Activated CD4-positive, alpha-beta T cell treated with anti-CD3 and anti-CD28 coated beads, Interleukin-2, amount 50 U/mL, for 4 hours (primary cell): ENCODE measurements around the gene DIAPH3.

Experiments
- DNase-seq, 2 experiments: peaks; one replicate each; pipeline ENCODE4 v3.0.0-alpha.2; 2020

DIAPH3 gene

DNA sequence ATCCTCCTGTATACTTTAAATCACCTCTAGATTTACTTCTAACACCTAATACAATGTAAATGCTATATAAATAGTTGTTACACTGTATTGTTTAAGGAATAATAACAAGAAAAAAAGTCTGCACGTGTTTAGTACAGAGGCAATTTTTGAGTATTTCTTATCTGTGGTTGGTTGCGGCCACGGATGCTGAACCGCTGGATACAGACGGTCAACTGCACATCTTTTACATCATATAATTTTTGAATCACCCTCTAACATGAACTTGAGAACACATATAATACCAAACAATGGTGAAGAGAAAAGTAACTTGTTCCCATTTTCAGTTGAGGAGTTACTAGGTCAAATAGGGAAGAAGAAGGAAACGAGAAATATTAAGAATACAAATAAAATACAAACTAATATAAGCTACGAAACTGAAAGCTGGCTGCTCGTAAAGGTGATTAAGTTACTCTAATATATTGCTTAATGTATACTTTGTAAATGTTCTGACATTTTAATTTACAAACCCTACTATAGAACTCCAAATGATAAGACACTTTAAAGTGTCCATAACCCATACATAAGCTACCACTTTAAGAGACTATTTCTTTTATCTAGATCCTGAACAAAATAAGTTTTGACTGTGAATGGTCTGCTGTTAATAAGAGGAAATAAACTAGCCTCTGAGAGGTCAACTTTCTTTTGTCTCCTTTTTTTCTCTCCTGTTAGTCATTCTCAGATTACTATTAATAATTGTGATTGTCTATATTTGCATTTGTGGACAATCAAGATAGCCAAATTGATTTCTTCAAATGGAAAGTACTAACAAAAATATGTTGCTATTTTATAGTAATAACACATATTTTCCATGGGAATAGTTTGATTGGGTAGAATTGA lies 457.4 kb downstream of the DIAPH3 start:
- DNase-seq, result no peak

DNA sequence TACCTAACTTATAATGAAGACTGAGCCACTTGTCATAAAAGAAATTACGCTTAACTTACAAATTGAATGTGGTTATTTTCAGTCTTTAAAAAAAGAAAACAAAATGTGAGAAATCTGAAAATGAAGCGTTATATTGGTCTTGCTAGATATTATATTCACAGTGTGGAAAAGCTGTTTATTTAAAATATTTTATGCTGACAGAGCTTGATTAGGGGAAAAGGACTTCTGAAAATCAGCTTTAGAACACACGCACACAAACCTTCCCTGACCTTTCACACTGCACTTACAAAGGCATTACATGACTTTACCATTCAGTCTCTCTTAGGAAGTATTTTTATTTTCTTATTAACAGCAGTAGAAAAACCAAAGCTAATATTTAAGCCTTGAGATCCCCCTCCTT lies 461.5 kb downstream of the DIAPH3 start:
- DNase-seq, result no peak

DNA sequence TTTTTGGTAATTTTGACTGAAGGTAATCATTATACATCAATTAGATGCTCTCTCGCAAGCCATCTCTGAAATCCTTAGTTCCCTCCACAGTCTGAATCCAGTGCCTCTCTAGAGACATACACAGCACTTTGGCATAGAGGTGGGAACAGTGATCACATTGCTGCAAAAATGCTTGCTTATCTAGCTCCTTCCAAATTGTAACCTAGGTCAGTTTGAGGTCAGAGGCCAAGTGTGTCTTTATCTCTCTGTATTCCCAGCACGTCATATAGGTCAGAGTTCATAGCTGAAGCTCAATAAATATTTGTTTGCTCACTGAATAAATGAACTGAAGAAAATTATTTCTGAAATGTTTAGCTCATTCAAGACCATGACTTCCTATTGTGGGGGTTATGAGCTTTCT lies 462.5 kb downstream of the DIAPH3 start:
- DNase-seq, result no peak

DNA sequence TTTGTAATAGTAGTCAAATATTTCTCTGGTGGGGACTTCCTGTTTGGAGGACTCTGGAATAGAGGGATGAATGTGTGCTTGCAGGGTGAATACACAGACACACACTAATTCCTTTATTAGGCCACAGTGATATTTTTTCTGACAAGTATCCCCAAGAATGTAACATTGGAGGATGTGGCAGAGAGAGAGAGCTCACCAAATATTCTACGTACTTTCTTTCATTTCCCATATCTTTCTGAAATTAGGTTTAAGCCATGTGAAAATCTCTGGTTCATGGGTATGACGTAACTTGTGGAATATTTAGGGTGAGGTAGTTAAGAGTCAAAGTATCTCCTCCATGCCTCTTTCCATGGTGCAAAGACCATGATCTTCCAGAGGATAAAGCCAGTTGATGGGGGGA lies 463.4 kb downstream of the DIAPH3 start:
- no peak for DNase-seq

DNA sequence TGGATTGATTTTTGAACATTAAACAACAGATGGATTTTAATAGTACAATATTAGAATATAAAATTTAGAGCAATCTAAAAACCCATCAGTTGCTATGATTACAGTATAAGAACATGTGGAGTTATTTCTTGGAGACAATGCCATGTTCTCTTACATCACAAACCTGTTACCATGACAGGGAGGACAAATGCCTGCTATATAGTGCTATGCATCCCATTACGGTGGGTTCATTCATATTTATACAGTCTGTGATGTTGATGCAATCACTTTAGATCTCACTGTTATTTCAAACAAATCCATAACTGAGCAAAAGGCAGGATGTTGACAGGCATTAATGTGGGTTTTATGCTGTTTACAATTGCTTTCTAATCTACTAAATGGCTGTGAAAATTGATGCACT lies 467.5 kb downstream of the DIAPH3 start:
- DNase-seq, result no peak

DNA sequence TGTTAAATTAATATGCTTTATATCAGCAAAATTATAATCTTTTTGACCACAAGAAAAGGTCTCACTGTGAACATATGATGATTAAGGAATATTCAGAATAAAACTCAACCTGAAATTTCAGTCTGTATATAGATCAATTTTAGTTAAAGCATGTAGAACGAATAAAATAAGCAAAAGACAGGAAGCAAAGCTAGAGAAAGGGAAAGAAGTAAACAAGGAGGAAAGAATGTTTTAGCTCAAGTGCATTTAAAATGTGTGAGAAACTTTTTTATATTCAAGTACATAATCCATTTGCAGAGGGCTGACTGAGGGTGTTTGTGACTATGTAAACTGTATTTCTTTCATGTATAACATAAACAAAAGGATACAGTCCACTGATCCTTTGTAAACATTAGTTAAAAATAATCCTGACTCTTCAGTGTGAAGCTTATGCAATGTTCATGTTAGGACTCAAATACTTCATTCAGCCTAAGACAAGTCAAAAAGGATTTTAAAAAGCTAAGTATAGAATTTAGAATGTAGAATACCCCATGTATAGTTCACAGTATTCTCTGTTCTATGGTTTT lies 472.1 kb downstream of the DIAPH3 start:
- no peak for DNase-seq

DNA sequence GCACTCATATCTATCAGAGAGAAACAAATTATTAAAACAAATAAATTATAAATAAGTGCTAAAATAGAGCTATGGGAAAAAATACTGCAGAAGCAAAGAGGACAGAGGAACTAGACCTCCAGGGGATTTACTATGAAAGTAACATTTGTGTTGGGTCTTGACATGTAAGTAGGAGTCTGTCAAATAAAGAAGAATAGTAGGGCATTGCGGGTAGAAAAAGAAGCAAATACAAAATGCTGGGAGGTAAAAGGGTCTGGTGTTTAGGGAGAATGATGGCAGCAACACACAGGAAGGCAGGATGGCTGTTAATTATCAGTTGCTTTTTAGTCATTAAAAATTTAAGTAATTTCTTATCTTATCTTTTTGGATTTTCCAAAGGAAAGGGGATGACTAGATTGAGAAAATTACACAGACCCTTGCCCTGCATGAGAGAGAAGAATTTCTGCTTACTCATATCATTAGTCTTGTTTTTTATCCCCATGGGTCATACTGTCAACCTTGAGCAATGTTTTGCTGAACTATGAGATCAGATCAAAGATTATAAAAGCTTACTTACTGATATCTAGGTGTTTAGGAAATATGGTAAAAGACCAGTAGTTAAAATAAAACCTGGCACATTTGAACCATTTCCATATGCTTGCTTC lies 472.7 kb downstream of the DIAPH3 start:
- DNase-seq, result no peak

DNA sequence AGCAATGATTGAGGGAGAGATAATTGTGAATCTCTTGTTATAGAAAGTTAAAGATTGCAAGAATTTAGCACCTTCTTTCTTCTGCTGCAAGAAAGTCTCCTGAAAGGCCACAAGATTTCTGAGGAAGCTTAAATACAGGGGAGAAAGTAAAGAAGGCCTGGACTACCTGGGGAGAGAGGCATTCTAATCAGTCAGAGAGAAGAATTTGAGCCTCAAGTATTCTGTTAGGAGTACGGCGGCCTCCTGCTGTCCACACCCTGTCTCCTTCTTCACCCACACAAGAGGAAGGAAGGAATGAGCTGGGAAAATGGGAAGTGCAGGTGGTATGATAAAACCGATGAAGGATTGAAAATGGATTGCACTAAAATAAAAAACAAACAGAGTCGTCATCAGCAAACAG lies 474.7 kb downstream of the DIAPH3 start:
- no peak for DNase-seq

DNA sequence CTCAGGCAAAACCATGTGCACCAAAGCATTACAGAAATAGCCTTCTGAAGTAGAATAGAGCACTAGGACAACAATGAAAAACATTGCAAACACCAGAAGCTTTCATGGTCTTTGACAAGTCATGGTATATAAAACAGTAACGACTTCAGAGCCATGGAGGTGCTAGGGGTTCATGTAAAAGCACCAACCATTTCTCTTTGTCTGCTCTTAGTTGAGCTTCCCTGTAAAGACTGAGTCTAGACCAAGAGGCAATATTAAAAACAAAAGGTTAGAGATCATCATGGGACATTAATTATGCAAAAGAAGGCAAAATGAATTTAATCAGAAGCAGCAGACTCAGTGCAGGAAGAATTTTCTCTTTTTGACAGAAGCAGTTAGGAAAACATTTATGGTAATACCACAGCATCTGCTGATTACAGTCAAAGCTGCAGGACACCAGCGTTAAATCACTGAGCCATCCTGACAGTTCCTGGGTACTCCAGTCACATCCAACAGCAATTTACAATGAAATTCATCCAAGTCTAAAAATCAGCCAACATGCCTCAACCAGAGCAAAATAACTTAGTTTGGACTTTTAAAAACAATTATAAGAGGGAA lies 476.8 kb downstream of the DIAPH3 start:
- no peak for DNase-seq

DNA sequence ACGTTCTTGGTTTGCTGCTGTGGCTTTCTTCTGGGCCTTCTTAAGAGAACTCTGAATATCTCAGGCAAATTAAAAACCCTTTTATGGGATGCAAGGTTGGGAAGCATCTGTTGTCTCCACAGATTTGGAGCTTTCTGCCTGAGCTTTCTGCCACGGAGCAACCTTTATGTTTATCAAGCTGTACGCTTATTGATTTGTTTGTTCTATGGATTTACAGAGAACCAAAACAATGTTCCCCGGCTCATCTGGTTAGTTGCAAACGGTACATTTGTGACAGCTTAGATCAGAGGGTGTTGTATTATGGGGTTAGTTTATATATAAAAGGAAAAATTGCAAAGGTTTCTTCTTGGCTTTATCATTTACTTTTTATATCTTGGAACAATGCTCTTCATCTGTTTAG lies 479.6 kb downstream of the DIAPH3 start:
- no peak for DNase-seq

DNA sequence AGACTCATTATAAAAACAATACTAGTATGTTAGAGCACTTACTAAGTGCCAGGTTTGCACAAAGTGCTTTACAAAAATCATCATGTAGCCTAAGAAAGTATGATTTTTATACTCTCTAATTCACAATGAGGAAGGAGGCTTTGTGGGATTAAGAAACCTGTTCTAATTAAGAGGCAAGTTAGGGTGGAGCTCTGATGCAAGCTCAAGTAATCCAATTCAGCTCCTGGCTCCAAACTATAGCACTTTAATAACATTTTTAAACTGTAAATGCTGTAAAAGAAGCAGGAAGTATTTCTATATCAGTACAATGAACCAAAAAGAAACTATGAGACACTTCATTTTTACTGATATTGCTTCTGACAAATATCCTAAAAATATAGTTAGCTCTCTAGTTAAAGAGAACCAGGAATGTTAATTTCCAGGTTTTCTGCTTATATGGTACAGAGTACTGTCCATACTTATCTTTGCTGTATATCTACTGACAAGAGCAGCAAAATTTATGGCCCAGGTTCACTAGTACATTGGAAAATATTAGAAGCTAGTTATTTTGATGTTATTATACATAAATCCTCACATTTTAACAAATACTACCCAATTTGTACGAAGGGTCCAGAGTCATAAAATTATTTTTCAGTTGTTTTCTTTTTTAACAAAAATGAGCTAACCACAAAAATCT lies 482.0 kb downstream of the DIAPH3 start:
- DNase-seq, result no peak

DNA sequence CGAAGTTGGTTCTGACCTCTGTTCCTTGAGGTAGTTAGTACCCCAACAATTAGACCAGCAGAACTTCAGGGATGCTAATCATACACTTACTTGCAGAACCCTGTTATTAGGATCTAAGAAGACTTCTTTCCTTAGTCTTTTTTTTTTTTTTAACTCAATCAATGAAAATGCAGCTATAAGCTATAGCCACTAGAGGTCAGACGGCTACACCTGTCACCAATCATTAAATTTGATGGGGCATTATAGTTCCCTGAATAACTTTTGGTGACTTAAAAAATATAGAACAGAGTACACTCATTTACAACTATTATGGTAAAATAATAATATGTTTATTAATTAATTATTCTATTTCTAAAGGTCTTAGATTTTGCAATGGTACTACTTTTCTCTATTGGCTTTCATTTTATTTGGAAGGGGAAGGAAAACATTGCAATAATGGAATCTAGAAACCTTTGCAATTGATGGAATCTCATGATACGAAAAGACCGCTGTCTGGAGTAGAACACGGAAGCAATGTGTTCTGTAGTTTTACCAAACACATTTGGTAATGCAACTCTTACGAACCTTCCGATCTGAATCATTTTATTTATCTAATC lies 483.2 kb downstream of the DIAPH3 start:
- no peak for DNase-seq

DNA sequence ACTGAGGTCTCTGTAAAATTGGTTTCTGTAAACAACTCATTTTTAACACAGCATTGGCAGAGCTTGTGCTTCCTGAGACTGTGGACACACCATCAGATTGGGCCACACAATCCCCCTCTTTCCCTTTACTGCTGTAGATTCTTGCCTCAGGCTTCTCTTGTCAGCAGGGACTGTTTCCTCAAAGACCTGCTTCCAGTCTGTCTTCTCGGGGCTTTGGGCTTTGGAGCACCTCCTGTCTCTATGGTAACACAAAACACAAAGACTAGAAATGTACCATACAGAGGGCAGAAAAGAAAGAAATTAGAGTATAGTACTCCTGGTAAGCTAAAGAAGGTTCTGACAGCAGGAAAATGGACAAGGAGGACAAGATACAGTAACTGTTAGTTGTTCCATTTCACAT lies 484.5 kb downstream of the DIAPH3 start:
- DNase-seq, result no peak

DNA sequence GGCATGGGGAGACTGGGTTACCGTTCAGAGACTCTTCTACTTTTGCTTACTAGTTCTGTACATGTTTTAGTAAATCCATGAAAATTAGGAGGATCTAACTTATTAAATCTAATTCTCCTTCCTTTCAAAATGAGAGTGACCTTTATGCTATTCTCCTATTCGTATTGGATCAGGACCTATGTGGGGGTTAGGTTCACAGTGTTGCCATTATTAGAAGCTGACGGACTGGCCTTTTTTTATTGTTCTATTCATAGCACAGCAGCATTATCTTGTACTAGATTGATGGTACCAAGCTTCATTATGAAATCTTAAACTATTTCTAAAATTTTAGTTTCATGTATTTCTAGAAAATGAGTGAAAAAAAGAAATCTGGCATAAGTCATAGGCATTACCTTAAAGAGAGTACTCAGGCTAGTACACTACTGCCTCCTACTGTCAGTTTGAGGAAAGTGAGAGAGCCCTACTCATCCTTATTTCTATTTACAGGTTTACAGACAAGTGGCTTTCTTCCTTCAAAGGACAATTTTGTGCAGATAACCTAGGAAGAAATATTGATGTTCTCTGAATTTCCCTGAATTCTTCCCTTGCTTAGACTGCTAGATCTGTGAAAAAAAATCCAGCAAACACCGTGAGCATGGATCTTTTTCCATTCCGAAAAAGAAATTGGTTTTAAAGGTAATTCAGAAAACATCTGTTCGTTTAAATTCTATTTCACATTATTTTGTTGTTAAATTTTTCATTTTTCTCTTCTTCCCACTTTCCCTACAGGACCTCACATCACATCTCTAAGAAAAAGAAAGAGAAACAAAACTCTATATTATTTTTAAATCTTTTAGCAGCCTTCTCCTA lies 485.5 kb downstream of the DIAPH3 start:
- DNase-seq, result no peak

DNA sequence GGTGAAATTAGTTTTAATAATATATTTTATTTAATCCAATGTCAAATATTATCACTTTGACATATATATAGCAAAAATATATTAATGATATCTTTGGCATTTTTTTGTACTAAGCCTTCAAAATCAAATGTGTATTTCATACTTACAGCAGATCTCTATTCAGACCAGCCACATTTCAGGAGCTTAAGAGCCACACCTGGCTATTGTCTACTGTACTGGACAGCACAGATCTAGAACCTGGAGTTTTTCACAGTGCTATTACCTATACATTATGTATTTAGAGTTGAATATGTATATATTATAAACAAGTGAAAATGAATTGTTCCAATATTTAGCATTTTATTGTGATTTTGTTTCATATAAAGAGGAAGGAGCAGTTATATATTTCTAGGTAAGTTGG lies 486.3 kb downstream of the DIAPH3 start:
- no peak for DNase-seq

DNA sequence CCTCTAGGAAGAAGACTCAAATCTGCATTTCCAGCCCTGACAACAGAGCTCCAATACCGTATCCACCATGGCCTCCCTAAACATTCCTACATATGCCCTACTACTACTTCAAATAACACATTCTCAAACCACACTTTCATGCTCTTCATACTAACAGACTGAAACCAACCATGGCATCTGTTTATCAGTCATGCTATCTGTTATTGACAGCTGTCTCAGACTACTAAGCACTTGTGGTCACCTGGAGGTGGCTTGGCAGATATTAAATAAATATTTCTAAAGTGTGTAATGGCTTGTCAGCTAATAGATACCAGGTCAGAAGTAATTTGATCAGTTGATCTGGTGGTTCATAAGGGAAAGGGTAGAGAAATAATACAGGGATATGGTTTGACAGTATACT lies 489.1 kb downstream of the DIAPH3 start:
- DNase-seq, result no peak

DNA sequence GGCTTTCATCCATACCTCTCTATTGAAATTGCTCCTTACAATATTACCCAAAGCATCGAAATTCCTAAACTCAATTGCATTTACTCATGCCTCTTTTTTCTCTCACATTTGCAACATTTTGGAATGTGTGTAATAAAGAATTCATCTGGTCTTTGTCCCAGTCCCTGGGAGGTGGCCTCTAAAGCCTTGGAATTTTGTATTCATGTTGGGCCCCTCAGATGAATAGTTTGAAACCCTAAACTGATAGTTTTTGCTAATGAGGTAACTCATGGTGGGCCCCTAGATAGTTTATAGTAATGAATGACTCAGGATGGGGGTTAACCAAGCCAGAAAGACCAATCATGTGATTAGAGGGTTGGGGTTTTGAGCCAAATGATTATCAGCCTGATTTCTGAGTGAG lies 490.4 kb downstream of the DIAPH3 start:
- no peak for DNase-seq

DNA sequence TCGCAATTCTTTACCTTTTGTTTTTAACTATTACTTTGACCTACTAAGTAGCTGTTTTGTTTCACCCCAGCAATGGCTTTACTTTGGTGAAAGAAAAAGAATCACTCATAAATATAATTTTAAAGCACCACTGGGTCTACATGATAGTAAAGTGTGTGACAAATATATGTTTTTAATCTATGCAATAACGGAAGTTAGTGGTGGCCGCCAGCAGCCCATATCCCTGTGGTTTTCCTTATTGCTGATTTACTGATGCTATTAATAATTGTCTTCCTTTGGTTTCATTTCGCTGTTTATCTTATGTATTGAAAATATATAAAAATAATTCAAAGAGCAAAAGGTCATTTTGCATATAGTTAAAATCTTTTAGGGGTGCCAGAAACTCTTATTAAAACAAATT lies 491.3 kb downstream of the DIAPH3 start:
- DNase-seq, result no peak

DNA sequence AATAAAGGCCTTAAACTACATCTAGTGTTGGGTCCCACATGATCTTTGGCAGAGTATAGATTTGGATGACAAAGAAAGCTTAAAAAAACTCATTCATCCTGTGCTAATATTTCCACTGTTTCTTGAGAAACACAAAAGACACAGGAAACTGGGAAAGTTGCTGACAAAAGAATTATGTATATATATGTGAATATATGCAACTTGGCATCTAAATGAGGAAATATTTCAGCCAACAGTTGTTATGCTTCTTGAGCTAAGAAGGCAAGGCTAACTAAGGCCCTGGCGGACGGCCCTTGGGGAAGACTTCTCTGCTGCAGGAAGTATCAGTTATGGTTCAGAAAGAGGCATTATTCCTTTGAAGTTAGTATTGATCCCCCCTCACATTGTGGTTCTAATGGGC lies 491.8 kb downstream of the DIAPH3 start:
- no peak for DNase-seq

DNA sequence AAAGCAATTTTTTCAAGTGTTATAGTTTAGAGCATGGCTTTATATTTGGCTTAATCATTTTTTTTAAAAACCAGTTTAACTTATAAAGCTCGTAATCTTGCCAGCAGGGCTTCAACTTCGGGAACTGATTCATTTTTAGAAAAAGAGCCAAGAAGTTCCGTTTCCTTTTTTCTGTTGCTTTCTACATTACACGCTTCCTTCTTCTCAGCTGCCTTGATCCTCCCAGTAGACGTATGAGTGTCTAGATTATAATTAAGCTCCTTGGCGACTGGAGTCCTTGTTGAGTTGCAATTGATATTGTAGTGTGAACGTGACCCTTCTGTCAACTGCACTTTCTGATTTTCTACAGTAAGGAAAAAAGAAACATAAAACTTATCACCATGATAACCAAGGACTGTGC lies 497.2 kb downstream of the DIAPH3 start:
- DNase-seq, result no peak

DNA sequence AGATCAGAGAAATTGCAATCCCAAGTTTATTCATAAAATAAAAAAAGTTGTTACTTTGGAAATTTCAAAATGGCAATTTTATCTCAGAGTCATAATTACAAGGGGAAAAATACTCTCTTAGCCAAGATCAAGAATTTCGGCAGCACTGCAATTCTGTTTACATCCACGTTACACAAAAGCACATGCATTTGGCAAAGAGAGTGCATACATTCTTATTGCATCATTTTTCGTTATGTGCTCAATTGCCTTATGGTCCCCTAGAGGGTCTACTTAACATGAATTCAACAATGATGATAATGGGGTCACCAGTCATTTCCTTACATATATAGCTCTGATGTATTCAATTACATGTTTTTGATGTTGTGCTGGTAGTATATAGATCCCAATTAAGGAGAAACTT lies 498.0 kb downstream of the DIAPH3 start:
- no peak for DNase-seq

DNA sequence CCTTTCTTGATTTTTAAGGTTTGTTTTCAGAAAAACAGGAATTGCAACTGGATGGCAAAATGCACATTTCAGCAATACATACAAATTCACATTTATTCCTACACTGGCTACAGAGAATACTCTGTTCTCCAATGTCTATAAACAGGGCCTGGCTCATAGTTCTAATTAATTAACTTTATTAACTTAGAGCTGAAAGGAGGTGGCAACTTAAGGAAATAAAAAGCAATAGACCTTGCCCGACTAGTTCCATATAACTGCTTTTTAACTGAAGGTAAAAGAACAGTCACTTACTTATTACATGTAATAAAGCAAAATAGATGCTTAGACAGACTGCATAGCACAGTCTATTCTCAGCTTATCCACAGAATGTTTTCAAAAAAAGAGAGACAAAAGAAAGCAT lies 498.5 kb downstream of the DIAPH3 start:
- DNase-seq, result no peak
